GM12872 (cell line): Measurements from ENCODE around the gene XG.

Experiments
- CTCF ChIP-seq: IDR thresholded peaks from 3 replicates; pipeline ENCODE4 v1.5.1; 2011; ENCODE audit warnings: low read depth, mild to moderate bottlenecking, low read length, moderate library complexity; ENCODE audit not compliant: insufficient read depth

Gene XG

GRCh38 chrX:2784026-2784425, 32.2 kb downstream of the XG start:
- TF ChIP-seq CTCF, result no peak

- no peak for TF ChIP-seq CTCF
These were observed 33.7 kb downstream of the XG start for GRCh38 chrX:2785538-2785937.

- no peak for TF ChIP-seq CTCF
These were observed 37.1 kb downstream of the XG start for GRCh38 chrX:2788980-2789379.

GRCh38 chrX:2789569-2789968, 37.7 kb downstream of the XG start:
- no peak for TF ChIP-seq CTCF

GRCh38 chrX:2793752-2794151, 41.9 kb downstream of the XG start:
- TF ChIP-seq CTCF, result no peak

- TF ChIP-seq CTCF, result no peak
These were observed 42.5 kb downstream of the XG start for GRCh38 chrX:2794336-2794735.

GRCh38 chrX:2799369-2799768, 47.5 kb downstream of the XG start:
- TF ChIP-seq CTCF, result no peak

GRCh38 chrX:2801223-2801622, 49.4 kb downstream of the XG start:
- no peak for TF ChIP-seq CTCF
